ENCODE measurements around the gene APH1A. TPM values are rescaled to one million over a fixed set of nuclear protein-coding genes. Genes with fewer than 3 reads are reported as not detected.

Gene APH1A
- total and polyA plus RNA-seq, 2 of the 13 experiments (the other 11 are each of a cell fraction or from before 2014, with no cell fraction given) = 114 to 130 TPM

- H3K27me3 ChIP-seq (ENCODE audit: control insufficient read depth in 1 of 2, insufficient read depth in 2 of 2, low read length in 2 of 2) = peaks cover 0 to 5% of the 10 kb centered on the region in 2 experiments; a peak in 1 of 5 replicates
- no peaks in the 10 kb centered on the region for H3K9me3 ChIP-seq (ENCODE audit: low read length)
- ATAC-seq (no peak), DNase-seq (ENCODE audit: low spot score) (no peak), FAIRE-seq (no peak)
- H2AFZ ChIP-seq (ENCODE audit: low read length) = no peak overlapping the region
- H3K4me1 ChIP-seq (ENCODE audit: insufficient read depth, low read length) = peaks cover 33% of the 10 kb centered on the region
- no peak overlapping the region for H3K4me3 ChIP-seq (replicated peaks in 1 of 3; ENCODE audit: insufficient read depth in 1 of 3, low read depth in 2 of 3, low read length in 3 of 3)
- POLR2A ChIA-PET = no interaction called here
- intact Hi-C loops (cut with micrococcal nuclease; ENCODE audit: unreplicated experiment) (no loop called here), in situ Hi-C loops (cut with HindIII; ENCODE audit: extremely low pct_ligation_motif_present, low pct_unique_long_range_greater_than_20kb) (no loop called here)
- no peaks in the 10 kb centered on the region for H3K79me2 ChIP-seq (ENCODE audit: insufficient read depth, low read length)
- H4K20me1 ChIP-seq (ENCODE audit: insufficient read depth, low read length) = no peaks in the 10 kb centered on the region
- no peak overlapping the region for H3K27ac ChIP-seq (ENCODE audit: extremely low read length, insufficient read depth, low read length)
- BruUV-seq (replicated peaks) = no TSS peak
- CTCF ChIA-PET (ENCODE audit: low intra/inter-chr PET ratio, low total read pairs) = no interaction called here
- 90% methylated on average over 21 of the region's 21 CpGs for WGBS (ENCODE audit: low lambda C conversion rate)
- H3K4me2 ChIP-seq (ENCODE audit: low read depth, low read length) = no peak overlapping the region
- H3K9ac ChIP-seq (ENCODE audit: insufficient read depth, low read depth, low read length) = no peak overlapping the region
- no peaks in the 10 kb centered on the region for H3K36me3 ChIP-seq (replicated peaks in 1 of 2; ENCODE audit: control insufficient read depth in 1 of 2, insufficient read depth in 2 of 2, low read length in 2 of 2)
- TF ChIP-seq PITX1 (CRISPR knock-in tag; IDR thresholded peaks at IDR 0.05) (no peak), ATM (IDR thresholded peaks at IDR 0.05; ENCODE audit: borderline replicate concordance) (no peak), JUN (CRISPR knock-in tag; IDR thresholded peaks at IDR 0.05) (no peak), POLR2AphosphoS2 (IDR thresholded peaks at IDR 0.05; ENCODE audit: low read depth, low read length) (no peak), CBX2 (IDR thresholded peaks at IDR 0.05; ENCODE audit: low read depth, low read length) (no peak), CBX2 (CRISPR knock-in tag; IDR thresholded peaks at IDR 0.05; ENCODE audit: low read depth) (no peak), MTA3 (CRISPR knock-in tag; IDR thresholded peaks at IDR 0.05) (no peak), HNRNPL (IDR thresholded peaks at IDR 0.05; ENCODE audit: low read depth, low read length) (no peak), RFXAP (CRISPR knock-in tag; IDR thresholded peaks at IDR 0.05; ENCODE audit: borderline replicate concordance) (no peak), SCMH1 (CRISPR knock-in tag; IDR thresholded peaks at IDR 0.05; ENCODE audit: borderline replicate concordance) (no peak), ZNF414 (CRISPR knock-in tag; IDR thresholded peaks at IDR 0.05) (no peak), ZNF513 (CRISPR knock-in tag; conservative IDR thresholded peaks at IDR 0.05) (no peak), ASH2L (IDR thresholded peaks at IDR 0.05; ENCODE audit: insufficient read length, low read depth, low read length) (no peak), ZNF609 (CRISPR knock-in tag; IDR thresholded peaks at IDR 0.05; ENCODE audit: borderline replicate concordance) (no peak), SSRP1 (CRISPR knock-in tag; IDR thresholded peaks at IDR 0.05) (no peak), PHF21A (CRISPR knock-in tag; IDR thresholded peaks at IDR 0.05) (no peak), RNF219 (CRISPR knock-in tag; IDR thresholded peaks at IDR 0.05) (no peak)
Observed at GRCh38 chr1:150282558-150282958, 13.7 kb upstream of the APH1A start.

All from HepG2 (cell line).